Osteocyte (in vitro differentiated cells): ENCODE measurements around the gene STUM. TPM values are rescaled to one million over a fixed set of nuclear protein-coding genes. Genes with fewer than 3 reads are reported as not detected.

Source experiments
- DNase-seq: peaks from one replicate; pipeline ENCODE4 v3.0.0; 2021; ENCODE audit warnings: mixed read lengths; ENCODE audit not compliant: unreplicated experiment; ENCODE audit errors: extremely low spot score
- H3K27ac Mint-ChIP-seq: one replicate; pipeline ENCODE4 v1.8.0; 2021; ENCODE audit warnings: mild to moderate bottlenecking, mixed read lengths; ENCODE audit not compliant: unreplicated experiment
- H3K27me3 Mint-ChIP-seq: one replicate; pipeline ENCODE4 v1.8.0; 2021; ENCODE audit warnings: mixed read lengths; ENCODE audit not compliant: unreplicated experiment
- H3K36me3 Mint-ChIP-seq: one replicate; pipeline ENCODE4 v1.8.0; 2021; ENCODE audit warnings: mixed read lengths; ENCODE audit not compliant: unreplicated experiment
- H3K4me1 Mint-ChIP-seq: one replicate; pipeline ENCODE4 v1.8.0; 2021; ENCODE audit warnings: mixed read lengths; ENCODE audit not compliant: unreplicated experiment
- H3K4me3 Mint-ChIP-seq: one replicate; pipeline ENCODE4 v1.8.0; 2021; ENCODE audit warnings: mild to moderate bottlenecking, moderate library complexity, mixed read lengths; ENCODE audit not compliant: unreplicated experiment
- H3K9me3 Mint-ChIP-seq: one replicate; pipeline ENCODE4 v1.8.0; 2021; ENCODE audit warnings: mixed read lengths; ENCODE audit not compliant: unreplicated experiment
- total RNA-seq: library from RNA; stranded (reverse); gene quantifications from 2 replicates; pipeline ENCODE4 v1.2.1, GENCODE V29; 2021
- TF ChIP-seq, protein P1 (sequence below): fragments of 200-600 bp; sonication (generic); IDR thresholded peaks from 2 replicates; pipeline ENCODE4 v1.5.0; 2021; ENCODE audit warnings: antibody characterized with exemption, mild to moderate bottlenecking, moderate library complexity

Gene STUM
- total RNA-seq, 1 donor from 2014 or later: 0.35 TPM

DNA sequence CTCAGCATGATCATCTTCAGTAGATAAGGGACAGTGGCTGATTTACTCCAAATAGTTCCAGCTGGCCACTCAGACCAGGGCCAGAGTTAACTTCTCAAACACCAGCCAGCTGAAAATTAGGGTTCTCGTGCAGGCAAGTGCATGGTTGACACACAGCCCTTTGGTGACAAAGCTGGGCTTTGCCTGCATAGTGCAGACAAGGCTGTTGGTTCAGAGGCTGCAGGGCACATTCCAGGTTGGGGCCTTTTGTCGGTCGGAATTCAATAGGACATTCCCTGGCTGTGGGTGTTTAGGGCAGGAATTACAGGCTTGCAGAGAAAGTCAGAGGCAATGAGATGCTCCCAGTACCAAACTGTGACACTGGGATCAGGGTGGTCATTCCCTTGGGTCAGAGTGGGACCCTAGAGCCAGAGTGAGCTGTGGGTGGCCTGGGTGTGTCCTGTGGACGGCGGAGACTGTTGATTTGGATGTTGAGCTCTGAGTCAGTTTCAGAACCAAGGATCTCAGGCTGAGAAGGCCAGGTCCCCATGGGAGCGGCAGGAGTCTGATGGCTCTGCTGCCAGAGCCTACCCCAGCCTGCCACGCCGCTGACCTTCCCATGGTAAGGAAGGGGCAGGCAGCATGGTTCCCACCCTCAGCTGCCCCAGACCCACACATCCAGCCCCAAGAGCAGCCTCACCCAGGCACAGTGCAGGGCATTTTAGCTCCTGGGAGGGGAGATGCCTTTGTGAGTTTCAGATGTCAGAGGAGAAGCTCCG, 56.2 kb downstream of the STUM start:
- TF ChIP-seq, protein P1, sequence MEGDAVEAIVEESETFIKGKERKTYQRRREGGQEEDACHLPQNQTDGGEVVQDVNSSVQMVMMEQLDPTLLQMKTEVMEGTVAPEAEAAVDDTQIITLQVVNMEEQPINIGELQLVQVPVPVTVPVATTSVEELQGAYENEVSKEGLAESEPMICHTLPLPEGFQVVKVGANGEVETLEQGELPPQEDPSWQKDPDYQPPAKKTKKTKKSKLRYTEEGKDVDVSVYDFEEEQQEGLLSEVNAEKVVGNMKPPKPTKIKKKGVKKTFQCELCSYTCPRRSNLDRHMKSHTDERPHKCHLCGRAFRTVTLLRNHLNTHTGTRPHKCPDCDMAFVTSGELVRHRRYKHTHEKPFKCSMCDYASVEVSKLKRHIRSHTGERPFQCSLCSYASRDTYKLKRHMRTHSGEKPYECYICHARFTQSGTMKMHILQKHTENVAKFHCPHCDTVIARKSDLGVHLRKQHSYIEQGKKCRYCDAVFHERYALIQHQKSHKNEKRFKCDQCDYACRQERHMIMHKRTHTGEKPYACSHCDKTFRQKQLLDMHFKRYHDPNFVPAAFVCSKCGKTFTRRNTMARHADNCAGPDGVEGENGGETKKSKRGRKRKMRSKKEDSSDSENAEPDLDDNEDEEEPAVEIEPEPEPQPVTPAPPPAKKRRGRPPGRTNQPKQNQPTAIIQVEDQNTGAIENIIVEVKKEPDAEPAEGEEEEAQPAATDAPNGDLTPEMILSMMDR: no peak
- Mint-ChIP-seq H3K4me3 (no peak overlapping the region), H3K36me3 (no peaks in the 10 kb centered on the region), H3K27me3 (peaks cover 12% of the 10 kb centered on the region), H3K9me3 (no peaks in the 10 kb centered on the region), H3K27ac (no peak overlapping the region), H3K4me1 (peaks cover 36% of the 10 kb centered on the region)
- no peak for DNase-seq

DNA sequence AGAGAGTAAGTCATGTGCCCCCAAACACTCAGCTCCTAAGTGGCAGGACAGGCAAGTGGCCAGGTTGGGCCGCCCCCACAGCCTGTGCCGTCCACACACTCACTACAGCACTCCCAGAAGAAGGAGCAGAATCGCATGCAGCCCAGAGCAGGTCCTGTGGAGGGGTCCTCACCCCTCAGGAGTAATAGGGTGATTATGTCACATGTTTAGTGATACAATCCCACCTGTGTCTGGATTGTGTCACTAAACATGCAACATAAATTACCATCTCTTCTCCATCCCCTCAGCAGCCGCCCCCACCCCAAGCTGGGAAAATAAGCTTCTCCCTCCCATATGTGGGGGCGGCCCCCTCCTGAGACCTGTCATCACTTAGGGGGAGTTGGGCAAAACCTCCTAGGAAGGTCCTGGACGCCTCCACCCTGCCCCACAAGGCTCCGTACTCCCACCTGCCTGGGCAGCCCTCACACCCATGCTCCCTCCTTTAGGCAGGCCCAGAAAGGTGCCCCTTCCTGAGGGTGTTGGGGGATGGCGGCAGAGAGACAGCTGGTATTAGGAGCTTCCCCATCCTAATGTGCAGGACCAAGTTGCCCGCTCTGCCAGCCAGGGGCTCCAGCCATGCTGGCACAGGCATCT, 56.9 kb downstream of the STUM start:
- Mint-ChIP-seq H3K4me3 (no peak overlapping the region), H3K4me1 (peaks cover 36% of the 10 kb centered on the region), H3K27me3 (peaks cover 9% of the 10 kb centered on the region), H3K36me3 (no peaks in the 10 kb centered on the region), H3K27ac (no peak overlapping the region), H3K9me3 (no peaks in the 10 kb centered on the region)
- TF ChIP-seq, protein P1: no peak
- DNase-seq: no peak

DNA sequence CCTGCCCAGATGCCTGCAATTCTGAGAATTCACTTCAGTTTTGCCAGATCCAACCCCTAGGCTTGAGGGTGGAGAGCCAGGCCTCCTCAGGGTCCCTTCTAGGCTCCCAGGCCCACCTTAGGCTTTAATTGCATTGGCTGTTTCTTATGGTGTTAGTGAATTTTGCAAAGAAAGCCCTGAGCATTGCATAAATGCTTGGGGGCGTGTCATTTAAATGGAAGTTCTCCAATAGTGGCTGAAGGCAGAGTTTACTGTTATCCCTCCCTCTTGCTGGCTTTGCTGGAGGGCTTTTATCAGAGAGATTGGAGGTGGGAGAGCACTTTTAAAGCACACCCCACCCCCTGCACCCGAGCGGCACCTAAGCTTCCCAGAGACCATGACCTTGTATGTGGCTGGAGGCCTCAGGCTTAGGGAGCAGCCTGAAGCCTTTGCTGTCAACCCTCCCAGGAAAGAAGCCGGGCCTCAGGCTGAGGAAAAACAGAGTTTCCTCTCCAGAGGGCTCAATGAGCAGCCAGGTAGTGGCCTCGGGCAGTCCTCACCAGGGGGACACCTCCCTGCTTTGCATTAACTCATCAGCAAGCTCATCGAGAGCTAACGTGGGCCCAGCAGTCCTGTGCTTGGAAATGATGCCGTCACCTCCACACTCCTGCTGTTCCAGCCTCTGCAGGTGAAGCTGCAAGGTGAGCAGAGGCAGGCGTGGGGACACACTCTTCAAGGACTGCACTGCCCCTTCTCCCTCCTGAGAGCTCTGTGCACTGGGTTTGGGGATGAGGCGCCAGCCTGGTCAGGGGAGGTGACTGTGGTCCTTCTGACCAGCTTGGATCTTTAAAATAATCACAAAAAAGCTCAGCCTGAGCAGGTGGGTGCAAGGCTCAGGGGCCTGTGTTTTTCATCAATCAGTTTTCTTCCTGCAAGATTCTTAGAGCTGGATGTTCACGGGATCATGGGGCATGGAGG, 58.0 kb downstream of the STUM start:
- Mint-ChIP-seq H3K4me3 (no peak overlapping the region), H3K4me1 (peaks cover 36% of the 10 kb centered on the region), H3K27ac (no peak overlapping the region), H3K36me3 (no peaks in the 10 kb centered on the region), H3K9me3 (no peaks in the 10 kb centered on the region), H3K27me3 (peaks cover 11% of the 10 kb centered on the region)
- TF ChIP-seq, protein P1: no peak
- no peak for DNase-seq

GRCh38 chr1:226607268-226607660, 58.7 kb downstream of the STUM start:
- no peak for DNase-seq
- TF ChIP-seq, protein P1: no peak
- H3K36me3 Mint-ChIP-seq: no peaks in the 10 kb centered on the region
- H3K27me3 Mint-ChIP-seq: peaks cover 16% of the 10 kb centered on the region
- H3K9me3 Mint-ChIP-seq: no peaks in the 10 kb centered on the region
- H3K27ac Mint-ChIP-seq: no peak overlapping the region
- H3K4me3 Mint-ChIP-seq: no peak overlapping the region
- peaks cover 29% of the 10 kb centered on the region for H3K4me1 Mint-ChIP-seq
